Activated CD4-positive, CD25-positive, alpha-beta regulatory T cell treated with anti-CD3 and anti-CD28 coated beads, Interleukin-2, amount 50 U/mL, for 16 hours (primary cell): ENCODE measurements around the gene CLASP1.
"Not testable (repeated sequence)": the region's sequence is repeated elsewhere in the genome, so short reads cannot be mapped to it uniquely, and the experiment has no call there.

Experiments used
- DNase-seq: peaks from one replicate; pipeline ENCODE4 v3.0.0-alpha.2; 2020; ENCODE audit warnings: low read depth, low spot score

CLASP1 gene

DNA sequence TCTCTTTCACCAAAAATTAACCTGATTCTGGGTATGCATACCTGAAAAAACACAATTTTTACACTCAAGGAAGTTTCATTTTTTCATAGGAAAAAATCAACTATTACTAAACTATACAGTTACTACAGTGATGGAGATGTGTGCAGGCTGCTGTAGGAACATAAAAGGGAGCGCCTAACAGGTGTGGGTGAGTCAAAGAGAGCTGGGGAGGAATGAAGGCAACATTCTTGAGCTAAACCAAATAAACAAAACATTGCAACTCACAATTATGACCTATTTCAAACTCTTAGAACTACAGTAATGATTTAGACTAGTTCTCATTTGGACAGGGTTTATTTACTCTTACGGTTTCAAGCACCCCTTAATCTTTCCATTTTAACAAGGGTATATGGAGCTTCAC is 13.4 kb upstream of the CLASP1 start:
- DNase-seq, result no peak

DNA sequence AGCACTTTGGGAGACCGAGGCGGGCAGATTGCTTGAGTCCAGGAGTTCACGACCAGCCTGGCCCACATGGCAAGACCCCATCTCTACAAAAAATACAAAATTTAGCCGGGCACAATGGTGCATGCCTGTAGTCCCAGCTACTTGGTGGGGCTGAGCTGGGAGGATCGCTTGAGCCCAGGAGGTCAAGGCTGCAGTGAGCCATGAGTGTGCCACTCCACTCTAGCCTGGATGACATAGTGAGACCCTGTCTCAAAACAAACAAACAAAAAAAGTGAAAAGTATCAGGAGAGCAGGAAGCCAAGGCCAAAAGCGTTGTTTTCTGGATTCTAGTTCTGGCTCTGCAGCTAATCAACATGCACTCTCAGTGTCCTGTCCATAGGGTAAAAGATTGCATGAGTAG is 10.7 kb upstream of the CLASP1 start:
- DNase-seq, result no peak

DNA sequence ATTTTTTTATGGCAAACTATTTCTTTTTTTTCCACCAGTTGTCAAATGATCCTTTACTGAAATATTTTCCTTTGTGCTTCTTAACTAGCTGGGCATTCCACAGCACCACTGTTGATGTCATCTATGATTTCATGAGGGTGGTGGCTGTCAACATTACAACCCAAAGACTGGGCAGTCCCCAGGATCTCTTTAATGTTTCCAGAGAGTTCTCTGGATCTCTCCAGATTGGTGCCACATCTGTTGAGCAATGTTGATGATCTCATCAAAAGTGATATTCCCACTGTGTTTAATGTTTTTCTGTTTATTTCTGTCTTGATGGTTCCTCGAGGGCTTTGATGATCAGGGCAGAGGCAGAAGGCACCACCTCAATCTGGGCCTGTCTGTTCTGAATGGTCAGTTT is 9.1 kb upstream of the CLASP1 start:
- not testable (repeated sequence) for DNase-seq

DNA sequence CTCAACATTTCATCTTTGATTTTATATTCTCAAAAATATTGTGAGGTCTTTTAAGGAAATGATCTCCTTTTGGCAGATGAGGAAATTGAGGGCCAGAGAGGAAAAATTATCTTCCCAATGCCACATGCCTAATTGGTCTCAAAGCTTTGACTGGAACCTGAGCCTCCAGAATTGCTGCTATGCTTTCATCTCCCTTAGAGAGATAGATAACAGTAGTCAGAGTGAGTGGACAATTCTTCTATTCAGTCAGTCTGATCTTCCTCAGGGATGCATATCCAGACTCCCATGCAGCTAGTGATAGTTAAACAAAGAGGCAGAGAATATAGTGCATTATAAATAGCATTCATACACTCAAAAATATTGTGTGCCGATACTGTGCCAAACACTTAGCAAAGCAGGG is 3.8 kb upstream of the CLASP1 start:
- DNase-seq, result no peak

DNA sequence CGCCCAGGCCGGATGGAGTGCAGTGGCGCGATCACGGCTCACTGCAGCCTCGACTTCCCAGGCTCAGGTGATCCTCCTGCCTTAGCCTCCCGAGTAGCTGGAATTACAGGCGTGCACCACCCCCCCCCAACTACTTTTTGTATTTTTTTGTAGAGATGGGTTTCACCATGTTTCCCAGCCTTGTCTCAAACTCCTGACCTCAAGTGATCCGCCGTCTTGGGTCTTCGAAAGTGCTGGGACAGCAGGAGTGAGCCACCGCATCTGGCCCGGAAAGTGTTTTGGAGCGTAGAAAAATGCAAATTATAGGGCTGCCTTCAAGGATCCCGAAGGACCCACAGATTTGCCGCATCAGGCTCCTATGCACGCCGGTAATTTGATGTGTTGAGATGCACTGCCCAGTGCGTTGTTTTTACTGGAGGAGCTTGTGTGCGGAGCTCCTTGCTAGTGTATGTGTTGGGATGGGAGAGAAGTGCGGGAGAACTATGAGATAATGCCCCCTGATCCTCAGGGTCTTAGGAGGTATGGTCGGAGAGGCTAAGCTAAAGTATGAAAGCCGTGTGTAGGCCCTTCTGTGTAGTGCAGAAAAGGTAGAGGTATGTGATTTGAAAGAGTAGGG is 1.2 kb upstream of the CLASP1 start:
- no peak for DNase-seq

DNA sequence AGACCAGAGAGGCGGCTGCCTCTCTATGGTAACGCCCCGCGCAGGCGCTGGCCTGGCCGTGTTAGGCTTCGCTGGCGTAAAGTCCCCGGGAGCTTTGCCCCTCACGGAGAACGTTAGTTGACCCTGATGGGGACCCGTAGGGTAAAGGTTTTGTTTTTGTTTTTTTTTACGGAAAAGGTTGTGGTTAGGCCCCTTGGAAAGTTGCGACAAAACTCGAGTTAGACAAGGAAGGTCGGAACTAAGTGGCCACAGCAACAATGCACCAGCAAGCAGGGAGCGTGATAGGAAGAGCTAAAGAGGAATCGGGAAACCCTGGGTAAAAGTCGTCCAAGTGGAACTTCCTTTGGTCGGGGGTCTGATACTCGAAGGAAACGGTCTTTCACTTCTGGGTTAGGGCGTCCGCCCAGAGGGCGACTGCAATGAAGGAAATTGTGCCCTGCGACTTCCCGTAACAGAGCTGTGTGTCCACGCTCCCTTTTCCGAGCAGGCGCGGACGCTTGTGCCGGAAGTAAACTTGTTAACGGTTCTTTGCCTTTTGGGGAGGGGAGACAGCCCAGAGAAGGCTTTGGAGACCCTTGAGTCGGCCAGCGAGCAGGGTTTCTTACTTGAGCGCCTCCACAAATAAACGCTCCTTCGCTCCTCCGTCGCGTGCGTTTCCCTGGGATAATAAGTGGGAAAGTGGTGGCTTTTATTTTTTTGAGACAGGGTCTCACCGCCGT is 493 bp upstream of the CLASP1 start:
- peak; percentile 88 for DNase-seq

DNA sequence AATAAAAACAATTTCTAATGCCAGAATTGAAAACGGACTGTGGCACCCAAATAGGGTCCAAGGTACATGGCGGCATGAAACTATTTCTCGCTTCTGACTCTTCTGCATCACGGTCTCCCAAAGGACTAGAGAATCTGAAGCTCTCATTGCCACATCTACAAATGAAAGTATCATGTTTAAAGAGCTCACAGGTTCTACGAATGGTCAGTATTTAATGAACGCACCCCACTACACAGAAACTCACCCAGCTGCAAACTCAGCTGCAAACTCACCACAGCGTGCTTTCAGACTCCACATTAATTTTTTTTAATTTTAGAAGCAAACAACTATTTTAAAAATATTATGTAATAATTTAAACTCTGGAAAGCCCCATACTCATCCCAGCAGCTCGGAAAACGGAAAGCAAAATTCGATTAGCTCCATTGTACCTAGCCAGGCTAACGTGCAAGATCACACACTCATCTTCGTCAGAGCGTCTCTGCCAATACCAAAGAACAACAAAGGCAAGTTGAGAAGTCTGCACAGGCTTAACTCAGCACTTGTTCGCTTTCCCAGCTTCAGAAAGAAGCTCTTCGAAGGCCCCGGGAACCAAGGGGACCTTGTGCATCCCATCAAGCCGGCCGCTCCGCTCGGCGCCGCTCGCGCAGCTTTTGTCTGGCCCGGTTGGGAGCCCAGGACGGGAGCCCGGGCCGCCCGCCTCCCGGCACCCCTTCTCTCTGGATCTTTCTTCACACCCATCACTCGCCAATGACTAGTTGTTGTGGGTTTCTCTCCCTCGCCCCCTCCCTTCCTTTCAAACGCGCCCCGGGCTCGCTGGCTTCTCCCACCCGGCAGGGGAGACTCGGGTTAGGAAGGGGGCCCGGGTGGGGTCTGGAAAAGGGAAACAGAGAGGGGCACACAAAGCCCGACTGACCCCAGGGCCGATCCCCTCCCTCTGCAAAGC is 785 bp downstream of the CLASP1 start:
- DNase-seq, result peak; percentile 14

DNA sequence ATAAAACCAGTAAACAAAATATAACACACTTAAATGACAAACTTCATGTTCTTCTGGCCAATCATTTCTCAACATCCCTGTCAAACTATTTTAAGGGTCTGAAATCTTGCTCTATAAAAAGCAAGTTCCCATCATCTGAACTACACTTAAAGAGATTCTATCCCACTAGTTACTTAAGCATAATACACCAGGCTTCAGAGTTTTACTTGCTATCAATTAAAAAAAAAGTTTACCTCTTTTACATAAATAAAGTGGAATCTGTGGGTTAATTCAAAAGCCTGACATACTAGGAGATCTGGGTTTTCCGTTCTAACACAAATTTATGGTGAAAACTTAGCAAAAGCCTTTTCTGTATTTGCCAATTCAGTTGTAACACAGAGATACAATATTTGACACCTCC is 1.9 kb downstream of the CLASP1 start:
- no peak for DNase-seq

DNA sequence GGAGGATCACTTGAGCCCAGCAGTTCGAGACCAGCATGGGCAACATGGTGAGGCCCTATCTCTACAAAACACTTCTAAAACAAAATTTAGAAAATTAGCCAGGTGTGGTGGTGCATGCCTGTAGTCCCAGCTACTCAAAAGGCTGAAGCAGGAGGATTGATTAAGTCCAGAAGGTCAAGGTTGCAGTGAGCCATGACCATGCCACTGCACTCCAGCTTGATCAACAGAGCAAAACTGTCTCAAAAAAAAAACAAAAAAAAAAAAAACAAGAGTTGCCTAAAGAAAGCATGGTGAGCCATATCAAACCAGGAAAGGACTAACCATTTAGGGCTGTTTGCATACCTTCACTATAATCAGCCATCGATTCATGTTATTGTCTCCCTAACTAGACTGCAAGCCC is 4.5 kb downstream of the CLASP1 start:
- no peak for DNase-seq

DNA sequence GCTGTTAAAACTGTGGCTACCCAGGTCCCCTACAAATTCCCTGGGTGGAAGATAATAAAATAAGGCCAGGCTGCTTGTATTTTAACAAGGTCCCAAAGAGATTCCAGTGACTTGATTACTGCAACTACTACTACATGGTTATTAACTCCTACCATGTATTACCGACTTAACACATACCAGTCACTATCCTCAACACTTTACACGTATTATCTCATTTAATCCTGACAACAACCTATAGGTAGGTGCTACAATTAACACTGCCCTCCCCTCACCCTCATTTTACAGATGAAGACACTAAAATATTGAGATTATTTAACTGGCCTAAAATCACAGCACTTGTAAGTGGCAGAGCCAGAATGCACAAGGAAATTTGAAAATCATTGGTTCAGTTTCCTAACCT is 5.4 kb downstream of the CLASP1 start:
- no peak for DNase-seq

DNA sequence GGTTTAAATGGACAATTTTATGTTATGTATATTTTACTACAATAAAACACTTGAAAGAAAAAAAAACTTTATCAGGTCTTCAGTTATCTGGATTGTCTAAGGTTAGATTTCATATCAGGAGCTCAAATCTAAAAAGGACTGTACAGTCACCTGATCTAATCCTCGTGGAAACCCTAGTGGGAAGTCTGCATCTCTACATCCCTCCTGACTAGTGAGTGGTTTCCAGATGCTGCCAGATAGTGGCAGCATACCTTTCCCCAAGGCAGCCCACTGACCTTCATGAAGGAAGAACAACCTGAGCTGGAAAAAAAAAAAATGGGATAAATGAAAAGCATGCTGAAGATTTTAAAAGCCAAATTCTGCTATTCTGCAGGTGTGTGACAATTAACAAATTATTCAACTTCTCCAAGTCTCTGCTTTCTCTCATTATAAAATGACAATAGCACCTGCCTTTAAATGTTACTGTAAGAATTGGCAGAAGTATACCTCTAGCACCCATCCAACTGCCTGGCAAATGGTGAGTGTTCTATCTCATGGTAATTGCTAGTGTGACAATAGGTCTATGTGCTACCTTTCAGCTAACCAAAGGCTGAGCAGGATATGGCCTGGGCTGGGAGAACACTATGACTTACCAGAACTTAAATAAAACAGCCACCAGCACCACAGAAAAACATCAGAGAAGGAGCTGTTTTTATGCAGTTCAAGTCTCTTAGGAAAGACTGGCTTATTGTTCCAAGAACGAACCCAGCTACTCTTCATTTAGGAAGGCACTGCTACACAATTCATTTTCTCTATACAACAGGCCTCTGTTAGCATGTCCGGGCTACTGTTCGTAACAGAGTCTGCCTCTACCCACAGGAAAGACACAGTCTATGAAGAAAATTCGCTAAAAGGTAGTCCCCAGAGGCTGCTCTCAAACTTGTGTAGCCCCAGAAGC is 8.6 kb downstream of the CLASP1 start:
- no peak for DNase-seq

DNA sequence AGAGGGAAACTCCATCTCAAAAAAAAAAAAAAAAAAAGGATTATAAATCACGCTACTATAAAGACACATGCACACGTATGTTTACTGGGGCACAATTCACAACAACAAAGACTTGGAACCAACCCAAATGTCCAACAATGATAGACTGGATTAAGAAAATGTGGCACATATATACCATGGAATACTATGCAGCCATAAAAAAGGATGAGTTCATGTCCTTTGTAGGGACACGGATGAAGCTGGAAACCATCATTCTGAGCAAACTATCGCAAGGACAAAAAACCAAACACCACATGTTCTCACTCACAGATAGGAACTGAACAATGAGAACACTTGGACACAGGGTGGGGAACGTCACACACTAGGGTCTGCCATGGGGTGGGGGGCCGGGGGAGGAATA is 9.4 kb downstream of the CLASP1 start:
- not testable (repeated sequence) for DNase-seq

DNA sequence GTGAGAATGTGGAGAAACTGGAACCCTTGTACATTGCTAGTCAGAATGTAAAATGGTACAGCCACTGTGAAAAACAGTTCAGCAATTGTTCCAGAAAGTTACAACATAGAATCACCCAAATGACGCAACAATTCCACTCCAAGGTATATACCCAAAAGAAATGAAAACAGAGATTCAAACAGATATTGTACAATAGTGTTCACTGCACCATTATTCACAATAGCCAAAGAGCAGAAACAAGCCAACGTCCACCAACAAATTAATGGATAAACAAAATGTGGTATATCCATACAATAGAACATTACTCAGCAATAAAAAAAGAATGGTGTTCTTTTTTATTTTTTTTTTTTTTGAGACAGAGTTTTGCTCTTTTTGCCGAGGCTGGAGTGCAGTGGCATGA is 10.9 kb downstream of the CLASP1 start:
- no peak for DNase-seq

DNA sequence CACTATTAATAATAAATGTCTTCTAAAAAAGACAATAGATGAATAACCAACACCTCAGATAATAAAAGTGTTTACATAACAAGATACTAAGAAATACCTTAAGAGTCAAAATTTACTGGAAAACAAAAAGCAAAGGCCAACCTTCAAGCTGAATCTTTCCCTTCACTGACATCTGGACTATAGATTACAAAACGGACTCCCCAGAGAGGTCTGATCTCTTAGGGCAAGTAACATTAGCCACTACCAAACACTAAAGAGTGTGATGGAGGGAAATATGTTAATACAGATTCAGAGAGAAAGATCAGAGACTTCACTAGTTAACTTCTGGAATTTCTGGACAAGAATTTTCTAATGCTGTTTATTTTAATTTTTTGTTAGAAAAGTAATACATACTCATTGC is 13.9 kb downstream of the CLASP1 start:
- DNase-seq, result no peak

DNA sequence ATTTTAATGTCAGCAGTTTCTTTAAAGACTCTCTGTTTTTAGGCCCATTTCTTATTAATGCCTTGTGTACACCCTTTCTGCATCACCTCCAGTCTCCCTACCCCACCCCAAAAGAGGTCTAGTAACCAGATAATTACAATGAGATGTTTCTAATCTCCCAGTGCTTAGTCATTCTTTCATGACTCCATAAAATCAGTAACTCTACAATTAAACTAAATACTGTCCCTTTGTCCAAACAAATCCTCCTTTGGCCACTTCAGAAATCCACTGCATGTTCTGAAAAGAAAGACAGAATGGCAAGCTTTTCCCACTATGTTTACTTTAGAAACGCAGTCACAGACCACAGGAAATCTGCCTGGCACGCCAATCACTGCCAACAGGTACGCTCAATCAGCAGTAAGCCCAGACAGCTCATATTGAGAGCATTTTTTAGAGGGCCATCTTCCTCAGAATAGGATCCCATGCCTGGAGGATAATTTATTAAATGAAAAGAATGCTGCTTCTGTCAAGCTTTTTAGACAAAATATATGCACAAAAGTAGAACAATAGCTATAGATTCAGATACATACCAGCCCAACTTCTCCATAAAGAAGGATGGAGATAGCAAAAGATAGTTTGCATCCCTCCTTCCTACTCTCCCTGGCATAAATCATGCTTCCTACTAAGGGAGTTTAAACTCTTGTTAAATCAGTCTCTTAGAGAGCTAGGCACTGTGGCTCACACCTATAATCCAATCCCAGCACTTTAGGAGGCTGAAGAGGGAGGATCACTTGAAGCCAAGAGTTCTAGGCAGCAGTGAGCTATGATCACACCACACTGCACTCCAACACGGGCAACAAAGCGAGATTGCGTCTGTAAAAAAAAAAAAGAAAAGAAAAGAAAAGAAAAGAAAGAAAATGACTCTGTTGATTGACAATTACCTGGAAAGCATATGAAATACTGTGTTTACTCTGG is 14.6 kb downstream of the CLASP1 start:
- DNase-seq, result no peak

DNA sequence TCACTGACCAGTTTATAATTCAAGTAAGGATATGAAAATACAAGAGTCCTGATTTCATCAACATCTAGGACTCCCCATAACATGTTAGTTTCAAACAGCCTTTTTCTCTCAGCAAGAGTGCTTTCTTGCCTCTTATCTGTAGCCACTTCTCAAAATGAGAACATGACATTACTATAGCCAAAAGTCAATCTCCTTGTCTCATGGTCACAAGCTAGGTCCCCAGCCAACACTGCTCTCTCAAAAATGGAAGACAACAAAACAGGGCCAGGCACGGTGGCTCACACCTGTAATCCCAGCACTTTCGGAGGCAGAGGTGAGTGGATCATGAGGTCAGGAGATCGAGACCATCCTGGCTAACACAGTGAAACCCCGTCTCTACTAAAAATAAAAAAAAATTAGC is 15.8 kb downstream of the CLASP1 start:
- DNase-seq, result no peak

DNA sequence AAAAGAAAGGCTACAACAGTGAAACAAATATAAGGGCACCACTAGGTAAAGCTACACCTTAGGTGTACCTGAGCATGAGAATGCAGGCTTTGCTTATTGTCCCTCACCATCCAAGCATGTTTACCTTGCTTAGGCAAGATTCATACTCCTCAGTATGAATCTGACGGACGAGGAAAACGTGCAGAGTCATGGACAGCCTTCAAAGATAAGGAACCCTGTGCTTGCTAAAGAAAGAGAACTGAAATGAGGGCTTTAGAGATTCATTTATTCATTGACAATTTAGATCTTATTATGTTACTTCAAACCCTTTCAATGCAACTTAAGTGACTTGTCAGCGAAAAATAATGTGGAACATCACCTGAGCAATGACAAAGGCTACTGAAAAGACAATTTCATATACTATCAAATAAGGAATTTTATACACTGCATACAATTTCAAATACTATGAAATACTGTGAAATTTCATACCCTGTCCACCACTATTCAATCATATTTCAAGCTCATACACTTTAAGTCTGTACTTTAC is 21.7 kb downstream of the CLASP1 start:
- no peak for DNase-seq

DNA sequence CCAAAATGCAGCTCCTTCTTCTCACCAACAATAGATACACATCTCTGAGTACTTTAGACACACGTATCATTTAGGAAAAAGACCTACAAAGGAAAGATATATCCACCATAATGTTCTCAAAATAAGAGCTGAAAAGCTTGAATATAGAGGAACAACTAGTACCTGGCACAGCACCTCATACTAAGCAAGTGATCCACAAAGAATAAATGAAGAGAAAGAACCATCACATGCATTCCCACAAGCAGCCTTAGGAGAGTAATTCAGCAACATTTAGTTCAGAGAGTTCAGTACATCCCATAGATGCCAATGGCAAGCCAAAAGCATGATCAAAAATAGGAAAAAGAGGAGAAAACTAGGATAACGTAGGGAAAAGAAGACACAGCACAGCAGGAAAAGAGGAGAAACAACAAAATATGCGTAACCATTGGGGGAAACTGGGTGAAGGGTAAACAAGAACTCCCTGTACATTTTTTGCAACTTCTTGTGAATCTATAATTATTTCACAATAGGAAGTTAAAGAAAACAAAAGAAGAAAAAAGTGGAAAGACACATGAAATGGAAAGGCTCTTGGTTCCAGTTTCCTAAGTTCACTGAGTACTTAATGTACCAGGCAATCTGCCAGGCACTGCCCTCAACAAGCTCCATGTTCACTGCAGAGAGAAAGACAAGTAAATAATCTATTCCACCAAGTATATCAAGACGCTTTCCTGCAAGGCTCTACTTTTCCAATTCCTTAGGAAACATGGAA is 22.3 kb downstream of the CLASP1 start:
- no peak for DNase-seq

DNA sequence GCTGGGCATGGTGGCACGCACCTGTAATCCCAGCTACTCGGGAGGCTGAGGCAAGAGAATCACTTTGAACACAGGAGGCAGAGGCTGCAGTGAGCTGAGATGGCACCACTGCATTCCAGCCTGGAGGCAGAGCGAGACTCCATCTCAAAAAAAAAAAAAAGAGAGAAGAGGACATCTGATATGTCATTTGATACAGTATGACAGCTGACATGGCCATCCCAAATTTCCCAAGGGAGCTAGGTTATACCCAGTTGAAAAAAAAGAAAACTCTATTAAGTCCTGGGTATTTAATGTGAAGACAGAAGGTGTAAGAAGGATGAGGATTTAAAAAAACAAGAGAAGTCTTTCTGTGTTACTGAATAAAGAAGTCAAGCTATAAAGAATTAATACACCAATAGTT is 23.3 kb downstream of the CLASP1 start:
- DNase-seq, result no peak
